Hepatocyte (in vitro differentiated cells): ENCODE measurements around the gene PTPRM. TPM values are rescaled to one million over a fixed set of nuclear protein-coding genes. Genes with fewer than 3 reads are reported as not detected.

ENCODE experiments used
- DNase-seq: peaks from one replicate; pipeline ENCODE4 v3.0.0-alpha.2; 2016; ENCODE audit warnings: low spot score
- H2AFZ ChIP-seq: fragments of 200-600 bp; sonication (generic); 2 replicates; pipeline ENCODE4 v1.6.0; 2016; ENCODE audit warnings: antibody characterized with exemption, mild to moderate bottlenecking
- H3K27ac ChIP-seq: fragments of 200-600 bp; sonication (generic); 2 replicates; pipeline ENCODE4 v1.5.1; 2016; ENCODE audit warnings: mild to moderate bottlenecking
- H3K27me3 ChIP-seq: fragments of 200-600 bp; sonication (generic); 2 replicates; pipeline ENCODE4 v1.6.1; 2016
- H3K36me3 ChIP-seq: fragments of 200-600 bp; sonication (generic); replicated peaks from 2 replicates; pipeline ENCODE4 v1.5.1; 2016; ENCODE audit warnings: low read depth; ENCODE audit not compliant: insufficient read depth
- H3K4me1 ChIP-seq: fragments of 200-600 bp; sonication (generic); 2 replicates; pipeline ENCODE4 v1.5.1; 2016; ENCODE audit warnings: mild to moderate bottlenecking, moderate library complexity; ENCODE audit not compliant: insufficient read depth
- H3K4me2 ChIP-seq: fragments of 200-600 bp; sonication (generic); 2 replicates; pipeline ENCODE4 v1.6.0; 2016
- H3K4me3 ChIP-seq: fragments of 200-600 bp; sonication (generic); 2 replicates; pipeline ENCODE4 v1.5.1; 2016; ENCODE audit warnings: mild to moderate bottlenecking
- H3K79me2 ChIP-seq: fragments of 200-600 bp; sonication (generic); 2 replicates; pipeline ENCODE4 v1.6.0; 2017; ENCODE audit warnings: mild to moderate bottlenecking
- H3K9me2 ChIP-seq: fragments of 200-600 bp; sonication (generic); replicated peaks from 2 replicates; pipeline ENCODE4 v1.6.0; 2017; ENCODE audit warnings: mild to moderate bottlenecking; ENCODE audit not compliant: insufficient read depth
- H3K9me3 ChIP-seq: fragments of 200-600 bp; sonication (generic); 2 replicates; pipeline ENCODE4 v1.5.1; 2016; ENCODE audit warnings: low read depth, mild to moderate bottlenecking
- H4K20me1 ChIP-seq: fragments of 200-600 bp; sonication (generic); 2 replicates; pipeline ENCODE4 v1.6.0; 2016; ENCODE audit warnings: mild to moderate bottlenecking; ENCODE audit not compliant: insufficient read depth, poor library complexity, severe bottlenecking
- EZH2 ChIP-seq: fragments of 200-600 bp; sonication (generic); IDR thresholded peaks from 2 replicates; pipeline ENCODE4 v1.6.1; 2016; ENCODE audit warnings: antibody characterized with exemption, mild to moderate bottlenecking, borderline replicate concordance
- EZH2phosphoT487 ChIP-seq: fragments of 200-600 bp; sonication (generic); IDR thresholded peaks from one replicate; pipeline ENCODE4 v1.6.1; 2018; ENCODE audit warnings: antibody characterized with exemption, mild to moderate bottlenecking, low read depth, moderate library complexity; ENCODE audit not compliant: unreplicated experiment, severe bottlenecking
- WGBS: methylation state at CpG from one replicate; pipeline ENCODE4 v1.1.6; 2016; ENCODE audit warnings: low lambda C conversion rate; ENCODE audit errors: missing lambda C conversion rate; 5-methylcytosine and 5-hydroxymethylcytosine counted together
- polyA plus RNA-seq: library from polyadenylated mRNA; unstranded; fragments of >200 nt; fragmentation: Nextera tagmentation; extraction: Ambion mirVana; gene quantifications from 2 replicates; pipeline ENCODE4 v1.2.1, GENCODE V29; 2016
- total RNA-seq: library from RNA; depleted of rRNA; stranded (reverse); fragments of >200 nt; gene quantifications from 2 replicates; pipeline ENCODE4 v1.2.3, GENCODE V29; 2014
- TF ChIP-seq, protein P1 (sequence below): fragments of 200-600 bp; sonication (generic); IDR thresholded peaks from 2 replicates; pipeline ENCODE4 v1.5.1; 2016; ENCODE audit warnings: antibody characterized with exemption, mild to moderate bottlenecking; ENCODE audit not compliant: poor library complexity

PTPRM gene
- total and polyA plus RNA-seq, 2 experiments from 2014 or later, result 26.1 to 47.4 TPM

DNA sequence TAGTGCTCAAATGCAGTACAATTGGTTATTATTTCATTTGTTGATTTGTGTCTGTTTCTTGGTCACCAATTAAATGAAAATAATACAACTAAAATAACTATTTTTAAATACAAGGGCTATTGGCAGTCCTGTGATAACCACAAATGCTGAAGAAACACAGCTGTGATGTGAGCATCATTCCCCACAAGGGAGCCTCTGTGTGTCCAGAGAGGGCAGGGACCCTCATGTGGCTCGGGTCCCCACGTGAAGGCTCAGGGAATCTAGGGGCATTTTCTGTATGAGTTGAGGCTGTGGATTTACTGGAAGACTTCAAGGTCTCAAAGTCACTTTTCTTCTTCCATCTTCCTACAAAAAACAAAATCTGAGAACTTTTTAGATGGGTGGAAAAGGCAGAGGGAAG, 726.1 kb downstream of the PTPRM start:
- H3K4me2 ChIP-seq, result no peak overlapping the region
- H3K9me2 ChIP-seq, result no peaks in the 10 kb centered on the region
- TF ChIP-seq, protein P1, sequence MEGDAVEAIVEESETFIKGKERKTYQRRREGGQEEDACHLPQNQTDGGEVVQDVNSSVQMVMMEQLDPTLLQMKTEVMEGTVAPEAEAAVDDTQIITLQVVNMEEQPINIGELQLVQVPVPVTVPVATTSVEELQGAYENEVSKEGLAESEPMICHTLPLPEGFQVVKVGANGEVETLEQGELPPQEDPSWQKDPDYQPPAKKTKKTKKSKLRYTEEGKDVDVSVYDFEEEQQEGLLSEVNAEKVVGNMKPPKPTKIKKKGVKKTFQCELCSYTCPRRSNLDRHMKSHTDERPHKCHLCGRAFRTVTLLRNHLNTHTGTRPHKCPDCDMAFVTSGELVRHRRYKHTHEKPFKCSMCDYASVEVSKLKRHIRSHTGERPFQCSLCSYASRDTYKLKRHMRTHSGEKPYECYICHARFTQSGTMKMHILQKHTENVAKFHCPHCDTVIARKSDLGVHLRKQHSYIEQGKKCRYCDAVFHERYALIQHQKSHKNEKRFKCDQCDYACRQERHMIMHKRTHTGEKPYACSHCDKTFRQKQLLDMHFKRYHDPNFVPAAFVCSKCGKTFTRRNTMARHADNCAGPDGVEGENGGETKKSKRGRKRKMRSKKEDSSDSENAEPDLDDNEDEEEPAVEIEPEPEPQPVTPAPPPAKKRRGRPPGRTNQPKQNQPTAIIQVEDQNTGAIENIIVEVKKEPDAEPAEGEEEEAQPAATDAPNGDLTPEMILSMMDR, result no peak
- TF ChIP-seq EZH2phosphoT487 (no peak), EZH2 (no peak)
- no peaks in the 10 kb centered on the region for H3K36me3 ChIP-seq
- H3K4me3 ChIP-seq, result no peak overlapping the region
- WGBS, result 93% methylated on average over 2 of the region's 2 CpGs
- H3K9me3 ChIP-seq, result no peaks in the 10 kb centered on the region
- no peaks in the 10 kb centered on the region for H4K20me1 ChIP-seq
- H3K79me2 ChIP-seq, result no peaks in the 10 kb centered on the region
- no peak for DNase-seq
- no peaks in the 10 kb centered on the region for H3K27me3 ChIP-seq
- H3K27ac ChIP-seq, result no peak overlapping the region
- no peak overlapping the region for H2AFZ ChIP-seq
- no peaks in the 10 kb centered on the region for H3K4me1 ChIP-seq

DNA sequence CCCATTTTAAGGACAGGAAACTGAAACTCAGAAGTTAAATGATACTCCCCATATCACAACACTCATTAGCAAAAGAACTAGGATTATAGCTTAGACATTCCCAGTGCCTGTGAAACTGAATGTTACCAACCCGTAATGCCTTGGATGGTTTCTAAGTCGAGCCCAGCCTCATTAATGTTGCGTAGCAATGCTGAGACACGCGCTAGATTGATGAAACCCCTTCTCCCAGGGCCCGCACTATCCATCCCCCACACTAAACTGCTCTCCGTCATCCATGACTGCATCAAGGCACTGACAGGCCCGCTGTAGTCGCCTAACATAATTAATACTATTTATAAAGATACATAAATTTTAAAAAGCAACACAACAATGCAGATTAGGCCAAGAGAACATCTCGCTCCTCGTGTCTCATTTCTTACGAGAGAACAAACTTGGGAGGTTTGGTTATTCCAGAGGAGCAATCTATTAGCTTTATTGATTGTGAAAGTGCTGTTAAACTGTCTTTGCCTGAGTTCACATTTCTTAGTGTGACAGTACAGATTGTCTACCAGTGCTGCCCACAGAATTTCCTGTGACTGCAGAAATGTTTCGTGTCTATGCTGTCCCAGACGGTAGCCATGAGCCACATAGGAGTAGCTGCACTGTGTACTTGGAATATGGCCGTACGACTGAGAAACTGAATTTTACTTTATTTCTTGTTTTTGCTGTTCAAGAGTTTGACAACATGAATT, 729.9 kb downstream of the PTPRM start:
- no peak for DNase-seq
- 94% methylated on average over 16 of the region's 16 CpGs for WGBS
- H3K36me3 ChIP-seq, result no peaks in the 10 kb centered on the region

DNA sequence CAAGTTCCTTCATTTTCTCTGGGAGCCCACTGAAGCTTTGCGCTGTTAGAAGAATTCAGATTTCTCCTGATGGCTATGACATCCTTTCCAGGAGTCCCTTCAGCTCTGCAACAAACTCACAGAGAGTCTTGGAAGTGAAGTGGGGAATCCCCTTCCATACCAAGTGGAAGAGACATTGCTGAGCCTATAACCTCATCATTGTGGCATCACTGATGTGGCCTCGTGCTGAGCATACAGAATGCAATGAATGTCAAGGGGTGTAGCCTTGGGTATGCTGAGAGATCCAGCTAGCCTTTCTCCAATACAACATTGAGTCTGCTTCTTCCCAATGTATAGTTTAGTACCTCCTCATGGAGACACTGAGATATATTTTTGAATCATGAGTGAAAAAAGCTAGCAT, 731.1 kb downstream of the PTPRM start:
- no peak overlapping the region for H3K27ac ChIP-seq
- H2AFZ ChIP-seq, result no peak overlapping the region
- no peak for TF ChIP-seq EZH2
- no peak for TF ChIP-seq EZH2phosphoT487
- TF ChIP-seq, protein P1, result no peak
- no peaks in the 10 kb centered on the region for H3K36me3 ChIP-seq
- H3K79me2 ChIP-seq, result no peaks in the 10 kb centered on the region
- no peak for DNase-seq
- H4K20me1 ChIP-seq, result no peaks in the 10 kb centered on the region
- H3K9me3 ChIP-seq, result no peaks in the 10 kb centered on the region
- H3K9me2 ChIP-seq, result no peaks in the 10 kb centered on the region
- H3K4me3 ChIP-seq, result no peak overlapping the region
- 95% methylated on average over 2 of the region's 2 CpGs for WGBS
- H3K4me1 ChIP-seq, result peaks cover 5% of the 10 kb centered on the region
- no peaks in the 10 kb centered on the region for H3K27me3 ChIP-seq
- no peak overlapping the region for H3K4me2 ChIP-seq

More for the DNA sequence above, 729.9 kb downstream of the PTPRM start:
- Histone ChIP-seq H4K20me1 (no peaks in the 10 kb centered on the region), H3K4me1 (peaks cover 5% of the 10 kb centered on the region), H3K79me2 (no peaks in the 10 kb centered on the region), H2AFZ (no peak overlapping the region), H3K27ac (no peak overlapping the region), H3K9me3 (no peaks in the 10 kb centered on the region), H3K9me2 (no peaks in the 10 kb centered on the region), H3K4me2 (no peak overlapping the region), H3K4me3 (no peak overlapping the region), H3K27me3 (no peaks in the 10 kb centered on the region)
- TF ChIP-seq EZH2 (no peak), EZH2phosphoT487 (no peak)
- TF ChIP-seq, protein P1, result no peak
